ENCODE data around the gene ZSWIM5.

DNA sequence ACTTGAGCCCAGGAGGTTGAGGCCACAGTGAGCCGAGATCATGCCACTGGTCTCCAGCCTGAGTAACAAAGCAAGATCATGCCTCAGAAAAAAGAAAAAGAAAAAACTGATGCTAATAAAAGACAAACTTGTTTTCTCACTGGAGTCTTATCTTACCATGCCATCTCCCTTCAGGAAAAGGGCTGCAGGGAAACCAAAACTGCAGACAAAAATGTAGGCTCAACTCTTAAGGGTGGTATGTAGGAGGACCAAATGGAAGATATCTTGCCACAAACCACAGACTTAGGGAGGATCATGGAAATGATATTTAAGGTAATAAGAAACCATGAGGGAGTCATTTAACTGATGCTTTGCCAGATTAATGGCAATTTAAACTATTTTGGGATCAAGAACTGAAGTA, 161.5 kb downstream of the ZSWIM5 start:
- TF ChIP-seq, protein P1, sequence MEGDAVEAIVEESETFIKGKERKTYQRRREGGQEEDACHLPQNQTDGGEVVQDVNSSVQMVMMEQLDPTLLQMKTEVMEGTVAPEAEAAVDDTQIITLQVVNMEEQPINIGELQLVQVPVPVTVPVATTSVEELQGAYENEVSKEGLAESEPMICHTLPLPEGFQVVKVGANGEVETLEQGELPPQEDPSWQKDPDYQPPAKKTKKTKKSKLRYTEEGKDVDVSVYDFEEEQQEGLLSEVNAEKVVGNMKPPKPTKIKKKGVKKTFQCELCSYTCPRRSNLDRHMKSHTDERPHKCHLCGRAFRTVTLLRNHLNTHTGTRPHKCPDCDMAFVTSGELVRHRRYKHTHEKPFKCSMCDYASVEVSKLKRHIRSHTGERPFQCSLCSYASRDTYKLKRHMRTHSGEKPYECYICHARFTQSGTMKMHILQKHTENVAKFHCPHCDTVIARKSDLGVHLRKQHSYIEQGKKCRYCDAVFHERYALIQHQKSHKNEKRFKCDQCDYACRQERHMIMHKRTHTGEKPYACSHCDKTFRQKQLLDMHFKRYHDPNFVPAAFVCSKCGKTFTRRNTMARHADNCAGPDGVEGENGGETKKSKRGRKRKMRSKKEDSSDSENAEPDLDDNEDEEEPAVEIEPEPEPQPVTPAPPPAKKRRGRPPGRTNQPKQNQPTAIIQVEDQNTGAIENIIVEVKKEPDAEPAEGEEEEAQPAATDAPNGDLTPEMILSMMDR (IDR thresholded peaks at IDR 0.05), result no peak
- TF ChIP-seq POLR2A (IDR thresholded peaks at IDR 0.05), result no peak

Data from tibial nerve (tissue), 3 donors.